HG03196 (cell line): ENCODE measurements around the gene TPRX1.
"Not testable (repeated sequence)": the region's sequence is repeated elsewhere in the genome, so short reads cannot be mapped to it uniquely, and the experiment has no call there.

ENCODE experiments used
- ATAC-seq: cut with Tn5 transposase; IDR thresholded peaks from one replicate; pipeline ENCODE4 v1.9.1; 2021; ENCODE audit not compliant: unreplicated experiment

Gene TPRX1

DNA sequence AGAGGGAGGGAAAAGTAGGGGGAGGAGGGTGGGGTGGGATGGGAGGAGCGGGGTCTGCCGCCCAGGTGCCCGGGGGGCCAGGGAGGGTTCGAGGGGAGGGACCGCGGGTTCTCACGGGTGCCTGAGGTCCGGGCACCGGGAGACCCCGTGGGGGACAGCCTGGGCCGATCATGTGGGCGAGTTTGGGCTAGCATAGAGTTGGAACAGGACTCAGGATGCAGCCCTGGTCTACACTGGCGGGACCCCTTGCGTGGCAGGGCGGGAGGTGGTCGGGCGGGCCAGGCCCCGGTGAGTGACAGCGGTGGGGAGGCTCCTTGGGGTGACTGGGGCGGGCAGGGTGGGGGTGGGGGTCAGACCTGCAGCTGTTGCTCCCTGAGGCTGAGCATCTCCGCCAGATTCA, 1.2 kb downstream of the TPRX1 start:
- ATAC-seq: not testable (repeated sequence)

DNA sequence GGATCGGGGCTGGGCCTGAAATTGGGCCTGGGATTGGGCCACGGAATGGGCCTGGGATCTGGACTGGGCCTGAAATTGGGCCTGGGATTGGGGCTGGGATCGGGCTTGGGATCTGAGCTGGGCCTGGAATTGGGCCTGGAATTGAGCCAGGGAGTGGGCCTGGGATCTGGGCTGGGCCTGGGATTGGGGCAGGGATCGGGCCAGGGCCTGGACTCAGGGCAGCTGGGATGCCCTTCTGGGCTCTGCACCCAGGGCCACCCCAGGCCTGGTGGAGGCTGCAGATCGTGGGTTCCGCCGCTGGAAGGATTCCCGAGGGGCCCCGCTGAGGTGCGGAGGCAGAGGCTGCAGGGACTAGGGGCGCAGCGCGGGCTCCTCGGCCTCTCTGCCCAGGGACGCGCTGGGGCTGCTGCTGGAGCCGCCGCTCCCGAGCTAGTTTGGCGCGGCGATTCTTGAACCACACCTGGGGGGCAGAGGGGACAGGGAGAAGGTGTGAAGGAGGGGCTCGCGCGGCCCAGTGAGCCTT, 1.8 kb downstream of the TPRX1 start:
- no peak for ATAC-seq

DNA sequence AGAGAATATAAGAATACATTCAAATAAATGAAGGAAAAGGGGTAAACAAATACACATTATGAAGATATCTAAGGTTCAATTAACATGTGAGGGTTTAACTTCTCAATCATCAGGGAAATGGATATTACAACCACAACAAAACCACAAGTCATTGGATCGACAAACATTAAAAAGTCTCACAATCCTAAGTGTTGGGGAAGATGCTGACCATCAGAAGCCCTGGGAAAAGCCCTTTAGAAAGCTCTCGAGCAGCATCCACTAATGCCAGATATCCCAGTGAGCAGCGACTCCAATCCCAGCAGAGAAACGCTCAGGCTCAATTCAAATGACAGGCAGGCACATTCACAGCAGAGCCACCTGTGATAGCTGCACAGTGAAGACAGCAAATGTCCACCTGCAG, 3.1 kb downstream of the TPRX1 start:
- no peak for ATAC-seq

DNA sequence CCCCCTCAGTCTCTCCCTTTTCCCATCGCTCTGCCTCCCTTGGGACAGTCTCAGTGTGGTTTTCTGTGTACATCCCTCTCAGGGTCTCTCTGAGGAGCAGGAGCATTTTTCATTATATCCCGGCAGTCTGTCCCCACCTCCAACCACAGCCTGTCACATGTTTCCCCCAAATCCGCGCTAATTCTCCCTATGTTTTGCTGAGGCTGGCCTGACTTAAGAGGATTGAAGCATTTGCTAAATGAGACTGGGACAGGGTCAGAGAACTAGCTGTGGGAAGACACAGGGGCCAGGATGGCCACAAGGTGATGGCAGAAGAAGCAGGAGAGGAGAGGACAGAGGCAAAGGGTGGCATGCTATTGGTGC, 5.5 kb downstream of the TPRX1 start:
- ATAC-seq: no peak

DNA sequence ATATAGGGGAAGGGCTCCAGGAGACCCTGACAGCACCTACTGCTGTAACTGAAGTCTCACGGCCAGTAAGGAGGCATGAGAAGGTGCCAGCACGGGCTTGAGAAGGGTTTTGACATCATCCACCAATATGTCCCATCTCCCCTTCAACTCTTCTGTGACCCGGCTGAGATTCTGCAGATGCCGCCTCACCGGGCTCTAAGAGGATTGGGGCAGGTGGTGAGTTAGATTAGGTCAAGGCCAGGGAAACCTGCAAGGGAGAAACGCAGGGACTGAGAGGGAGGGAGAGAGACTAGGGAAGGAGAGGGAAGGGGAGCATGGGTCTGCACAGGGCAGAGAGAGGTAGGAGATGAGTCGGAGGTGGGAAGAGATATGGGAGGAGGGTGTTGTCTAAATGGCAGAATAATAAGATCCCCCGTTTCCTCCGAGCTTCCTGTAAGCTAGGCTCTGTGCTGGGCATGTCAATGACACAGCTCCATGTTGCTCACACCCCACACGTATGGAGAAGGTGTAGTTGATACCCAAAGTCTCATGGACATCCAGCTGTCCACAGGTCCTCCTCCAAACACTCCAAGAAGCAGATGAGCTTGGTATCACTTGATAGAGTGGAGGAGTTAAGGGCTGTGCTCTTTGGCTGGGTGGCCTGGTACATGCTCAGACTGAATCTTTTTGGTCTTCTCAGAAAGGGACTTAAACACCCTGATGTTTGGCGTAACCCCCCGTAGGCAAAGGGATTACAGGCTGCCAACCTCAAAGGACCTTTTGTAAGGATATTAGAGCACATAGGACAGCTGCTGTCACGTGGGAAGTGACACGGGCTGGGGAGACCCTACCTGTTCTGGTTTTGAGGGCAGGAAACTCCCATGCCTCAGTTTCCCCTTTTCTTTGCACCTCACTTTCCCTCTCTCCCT, 6.1 kb downstream of the TPRX1 start:
- no peak for ATAC-seq

DNA sequence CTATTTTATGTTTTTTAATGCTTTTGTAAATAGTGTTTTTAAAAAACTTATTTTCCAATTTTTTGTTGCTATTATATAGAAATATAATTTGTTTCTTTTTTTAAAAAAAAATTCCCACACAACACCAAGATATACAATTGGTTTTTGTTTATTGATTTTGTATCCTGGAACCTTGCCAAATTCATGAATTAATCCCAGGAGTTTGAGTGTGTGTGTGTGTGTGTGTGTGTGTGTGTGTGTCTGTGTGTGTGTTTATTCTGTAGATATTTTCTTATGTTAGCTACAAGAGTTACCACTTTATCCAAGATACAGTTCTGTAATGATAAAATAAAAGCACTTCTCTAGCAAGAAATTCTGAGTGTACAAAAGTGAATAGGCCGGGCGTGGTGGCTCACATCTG, 7.6 kb downstream of the TPRX1 start:
- ATAC-seq: no peak

DNA sequence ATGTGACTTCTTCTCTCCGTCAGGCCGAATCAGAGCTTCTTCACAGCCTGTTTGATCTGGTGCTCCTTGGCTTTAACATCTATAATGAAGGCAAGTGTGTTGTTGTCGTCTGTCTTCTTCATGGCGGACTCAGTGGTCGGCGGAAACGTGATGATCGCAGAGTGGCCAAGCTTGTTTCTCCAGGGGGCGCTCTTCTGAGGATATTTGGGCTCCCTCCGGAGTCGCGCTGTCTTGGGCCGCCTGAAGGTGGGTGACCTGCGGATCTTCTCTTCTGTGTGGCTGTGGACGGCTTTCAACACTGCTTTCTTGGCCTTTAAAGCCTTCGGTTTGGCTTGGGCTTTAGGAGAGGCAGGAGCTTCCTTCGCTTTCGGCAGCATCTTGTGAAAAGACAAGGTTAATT, 9.8 kb downstream of the TPRX1 start:
- ATAC-seq: no peak

DNA sequence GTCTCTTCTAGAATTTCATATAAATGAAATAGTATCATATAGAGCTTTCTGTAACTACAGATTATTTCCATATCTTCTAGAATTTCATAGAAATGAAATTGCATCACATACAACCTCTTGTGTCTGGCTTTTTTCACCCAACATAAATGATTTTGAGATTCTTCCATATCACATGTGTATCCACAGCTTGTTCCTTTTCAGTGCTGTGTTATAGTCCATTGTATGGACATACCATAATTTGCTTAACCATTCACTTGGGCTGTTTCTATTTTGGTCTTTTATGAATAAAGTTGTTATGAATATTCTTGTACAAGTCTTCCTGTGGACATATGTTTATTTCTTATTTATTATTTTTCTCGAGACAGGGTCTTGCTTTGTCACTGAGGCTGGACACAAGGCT, 11.7 kb downstream of the TPRX1 start:
- ATAC-seq: no peak

DNA sequence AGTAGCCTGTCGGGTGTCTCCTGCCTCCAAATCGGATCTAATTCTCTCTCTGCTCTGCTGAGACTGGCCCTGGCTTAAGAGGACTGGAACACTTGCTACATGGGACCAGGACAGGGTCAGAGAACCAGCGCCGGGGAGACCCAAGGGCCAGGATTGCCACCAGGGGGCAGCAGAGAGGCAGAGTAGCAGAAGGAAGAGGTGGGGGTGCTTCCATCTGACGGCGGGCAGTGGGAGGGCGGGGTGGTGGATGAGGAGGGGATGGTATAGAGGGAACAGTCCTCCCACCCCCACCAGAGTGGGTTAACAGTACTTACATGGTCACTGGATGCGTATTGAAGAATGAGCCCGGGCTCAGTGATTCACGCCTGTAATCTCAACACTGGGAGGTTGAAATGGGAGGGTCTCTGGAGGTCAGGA, 13.9 kb downstream of the TPRX1 start:
- ATAC-seq: no peak

DNA sequence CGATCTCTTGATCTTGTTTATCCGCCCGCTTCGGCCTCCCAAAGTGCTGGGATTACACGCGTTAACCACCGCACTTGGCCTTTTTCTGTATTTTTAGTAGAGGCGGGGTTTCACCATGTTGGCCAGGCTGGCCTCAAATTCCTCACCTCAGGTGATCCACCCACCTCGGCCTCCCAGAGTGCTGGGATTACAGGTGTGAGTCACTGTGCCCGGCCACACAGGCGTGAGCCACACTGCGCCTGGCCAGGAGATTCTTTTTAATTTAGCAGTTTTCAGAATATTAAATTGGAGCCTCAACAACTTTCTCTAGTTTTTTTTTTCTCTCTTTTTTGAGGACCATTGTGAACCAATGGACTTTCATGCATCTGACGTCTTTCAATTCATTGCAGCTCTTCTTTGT, 14.5 kb downstream of the TPRX1 start:
- not testable (repeated sequence) for ATAC-seq

DNA sequence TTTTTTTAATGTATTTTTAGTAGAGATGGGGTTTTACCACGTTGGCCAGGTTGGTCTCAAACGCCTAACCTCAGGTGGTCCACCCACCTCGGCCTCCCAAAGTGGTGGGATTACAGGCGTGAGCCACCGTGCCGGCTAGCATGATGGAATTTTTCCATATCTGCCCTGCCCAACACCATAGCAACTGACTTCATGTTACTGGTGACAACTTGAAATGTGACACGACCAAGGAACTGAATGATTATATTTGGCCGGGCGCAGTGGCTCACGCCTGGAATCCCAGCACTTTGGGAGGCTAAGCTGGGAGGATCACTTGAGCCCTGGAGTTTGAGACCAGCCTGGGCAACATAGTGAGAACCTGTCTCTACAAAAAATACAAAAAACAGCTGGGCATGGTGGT, 17.0 kb downstream of the TPRX1 start:
- not testable (repeated sequence) for ATAC-seq

DNA sequence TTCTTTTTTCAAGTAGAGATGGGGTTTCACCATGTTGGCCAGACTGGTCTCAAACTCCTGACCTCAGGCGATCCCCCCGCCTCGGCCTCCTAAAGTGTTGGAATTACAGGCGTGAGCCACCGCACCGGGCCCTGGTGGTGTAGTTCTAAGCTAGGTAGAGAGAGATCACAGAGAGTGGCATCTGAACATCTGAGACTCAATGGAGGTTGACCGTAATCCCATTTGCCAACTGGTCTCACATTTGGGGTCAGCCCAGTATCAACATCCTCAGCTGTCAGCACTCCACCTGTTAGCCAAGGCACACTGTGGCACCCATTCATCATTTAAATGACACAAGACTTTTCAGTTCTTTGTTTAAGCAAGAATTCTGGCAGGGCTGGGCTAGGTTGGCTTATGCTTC, 17.8 kb downstream of the TPRX1 start:
- no peak for ATAC-seq

DNA sequence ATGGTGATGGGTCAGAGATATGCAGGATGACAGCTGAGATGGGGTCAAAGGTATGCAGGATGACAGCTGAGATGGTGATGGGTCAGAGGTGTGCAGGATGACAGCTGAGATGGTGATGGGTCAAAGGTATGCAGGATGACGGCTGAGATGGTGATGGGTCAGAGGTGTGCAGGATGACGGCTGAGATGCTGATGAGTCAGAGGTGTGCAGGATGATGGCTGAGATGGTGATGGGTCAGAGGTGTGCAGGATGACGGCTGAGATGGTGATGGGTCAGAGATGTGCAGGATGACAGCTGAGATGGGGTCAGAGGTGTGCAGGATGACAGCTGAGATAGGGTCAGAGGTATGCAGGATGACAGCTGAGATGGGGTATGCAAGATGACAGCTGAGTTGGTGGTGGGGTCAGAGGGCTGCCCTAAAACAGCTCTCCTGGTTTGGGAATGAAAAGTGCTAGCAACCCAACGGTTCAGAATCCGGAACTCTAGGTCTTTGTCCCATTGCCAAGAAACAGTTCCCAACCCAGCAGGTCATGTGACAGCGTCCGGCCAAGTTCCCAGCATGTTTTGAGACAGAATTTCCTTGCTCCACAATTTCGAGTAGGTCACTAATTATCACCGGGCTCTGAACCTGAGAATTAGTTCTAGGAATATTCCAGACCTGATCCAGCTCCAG, 22.6 kb downstream of the TPRX1 start:
- no peak for ATAC-seq

DNA sequence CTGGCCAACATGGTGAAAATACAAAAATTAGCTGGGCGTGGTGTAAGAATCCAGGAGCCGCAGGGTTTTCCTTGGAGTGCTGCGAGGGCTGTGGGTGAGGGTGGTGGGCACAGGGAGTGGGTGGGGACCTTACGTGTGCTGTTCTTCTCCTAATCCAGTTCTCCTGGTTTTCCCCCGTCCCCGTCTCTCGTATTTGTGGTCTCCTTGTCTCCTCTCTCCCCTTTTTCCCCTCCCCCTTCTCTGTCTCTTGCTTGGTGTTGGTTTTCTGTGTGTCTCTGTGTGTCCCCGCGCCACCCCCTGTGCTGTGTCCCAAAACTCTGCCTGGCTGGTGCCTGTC, 24.2 kb downstream of the TPRX1 start:
- ATAC-seq: no peak

DNA sequence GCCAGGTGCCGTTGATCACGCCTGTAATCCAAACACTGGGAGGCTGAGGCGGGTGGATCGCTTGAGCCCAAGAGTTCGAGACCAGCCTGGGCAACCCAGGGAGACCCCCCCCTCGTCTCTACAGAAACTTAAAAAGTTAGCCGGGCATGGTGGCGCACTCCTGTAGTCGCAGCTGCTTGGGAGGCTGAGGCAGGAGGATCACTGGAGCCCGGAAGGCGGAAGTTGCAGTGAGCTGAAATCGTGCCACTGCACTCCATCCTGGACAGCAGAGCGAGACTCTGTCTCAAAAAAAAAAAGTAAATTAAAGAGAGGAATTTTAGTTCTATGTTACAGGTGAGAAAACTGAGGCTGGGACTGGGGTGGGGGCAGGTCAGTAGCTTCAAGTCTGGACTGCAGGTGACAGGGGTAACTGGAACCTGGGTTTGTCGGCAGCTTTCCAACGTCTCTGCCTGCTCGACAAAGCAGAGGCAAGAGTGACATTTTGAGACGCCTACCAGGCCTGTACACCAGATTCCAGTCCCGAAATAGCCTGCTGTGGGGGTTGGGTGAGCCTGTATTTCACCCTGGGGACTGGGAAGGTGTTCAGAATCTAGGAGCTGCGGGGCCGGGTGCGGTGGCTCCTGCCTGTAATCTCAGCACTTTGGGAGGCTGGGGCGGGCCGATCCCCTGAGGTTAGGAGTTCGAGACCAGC, 24.7 kb downstream of the TPRX1 start:
- ATAC-seq: no peak

DNA sequence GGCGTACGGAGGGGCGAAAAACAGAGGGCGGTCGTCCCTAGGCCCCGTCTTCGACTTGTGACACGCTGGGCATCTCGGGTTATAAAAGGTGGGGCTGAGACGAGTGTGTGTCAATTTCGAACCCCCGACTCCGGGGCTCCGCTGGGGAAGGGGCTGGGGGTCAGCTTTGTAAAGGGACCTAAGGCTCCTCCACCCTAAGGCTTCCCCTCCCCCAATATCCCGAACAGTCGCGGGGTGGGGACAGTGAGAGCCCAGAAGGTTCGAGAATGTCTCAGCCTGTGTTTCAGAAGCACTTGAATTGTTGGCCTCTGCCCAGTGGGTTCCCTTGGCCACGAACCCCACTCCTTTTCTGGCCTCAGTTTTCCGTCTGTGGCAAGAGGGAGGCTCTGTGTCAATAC, 25.4 kb downstream of the TPRX1 start:
- ATAC-seq: no peak

DNA sequence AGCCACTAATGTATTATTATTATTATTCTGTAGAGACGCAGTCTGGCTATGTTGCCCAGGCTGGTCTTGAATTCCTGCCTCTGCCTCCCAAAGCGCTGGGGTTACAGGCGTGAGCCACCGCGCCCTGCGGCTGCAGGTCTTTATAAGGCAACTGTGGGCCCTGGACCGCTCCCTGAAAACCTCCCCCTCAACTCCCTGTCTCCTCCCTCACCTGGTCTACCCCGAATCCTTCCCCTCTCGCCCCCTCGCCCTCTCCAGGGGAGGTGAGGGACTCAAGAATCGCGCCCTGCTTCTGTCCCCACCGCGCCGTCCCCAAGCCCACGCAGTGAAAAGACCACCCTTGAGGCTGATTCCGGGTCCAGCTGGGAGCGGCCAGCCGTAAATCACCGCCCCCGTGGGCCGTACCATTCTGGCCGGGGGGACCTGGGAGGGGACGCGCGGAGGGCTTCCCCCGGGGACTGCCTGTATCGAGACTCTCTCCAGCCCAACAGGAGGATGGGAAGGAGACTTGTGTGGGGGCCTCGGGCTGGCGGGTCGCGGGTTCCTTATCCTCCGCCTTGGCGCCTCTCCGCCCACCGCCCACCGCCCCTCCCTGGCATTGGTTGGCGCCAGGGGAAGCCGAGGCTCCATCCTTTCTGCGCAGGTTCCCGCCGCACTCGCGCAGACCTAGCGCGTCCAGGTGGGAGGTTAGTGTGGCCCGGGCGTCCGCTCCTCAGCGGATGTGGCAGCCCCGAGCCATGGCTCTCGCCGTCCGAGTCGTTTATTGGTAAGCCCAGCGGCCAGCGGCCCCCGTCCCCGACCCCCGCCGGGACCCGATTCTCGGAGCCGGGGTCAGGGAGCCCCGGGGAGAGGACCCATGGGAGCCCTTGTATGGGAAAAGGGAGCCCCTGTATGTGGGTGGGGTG, 26.1 kb downstream of the TPRX1 start, which contains the start of gene SELENOW:
TSS of gene SELENOW (plus strand) at position 655 of the 905 bp plus-strand sequence. CDS start at position 738, 83 bp downstream.
- peak; percentile 78 for ATAC-seq

DNA sequence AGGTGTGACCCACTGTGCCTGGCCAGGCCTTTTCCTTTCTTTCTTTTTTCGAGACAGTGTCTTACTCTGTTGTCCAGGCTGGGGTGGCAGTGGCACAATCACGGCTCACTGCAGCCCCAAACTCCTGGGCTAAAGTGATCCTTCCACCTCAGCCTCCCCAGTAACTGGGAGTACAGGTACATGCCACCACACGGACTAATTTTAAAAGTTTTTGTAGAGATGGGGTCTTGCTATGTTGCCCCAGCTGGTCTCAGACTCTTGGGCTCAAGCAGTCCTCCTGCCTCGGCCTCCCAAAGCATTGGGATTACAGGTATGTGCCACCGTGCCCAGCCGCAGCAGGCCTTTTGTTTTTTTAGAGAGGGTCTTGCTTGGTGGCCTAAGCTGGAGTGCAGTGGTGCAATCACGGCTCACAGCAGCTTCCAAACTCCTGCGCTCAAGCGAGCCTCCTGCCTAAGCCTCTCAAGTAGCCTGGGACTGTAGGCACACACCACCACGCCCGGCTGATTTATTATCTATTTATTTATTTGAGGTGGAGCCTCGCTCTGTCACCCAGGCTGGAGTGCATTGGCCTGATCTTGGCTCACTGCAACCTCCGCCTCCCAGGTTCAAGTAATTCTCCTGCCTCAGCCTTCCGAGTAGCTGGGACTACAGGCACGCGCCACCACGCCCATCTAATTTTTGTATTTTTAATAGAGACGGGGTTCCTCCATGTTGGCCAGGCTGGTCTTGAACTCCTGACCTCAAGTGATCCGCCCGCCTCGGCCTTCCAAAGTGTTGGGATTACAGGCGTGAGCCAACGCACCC, 26.9 kb downstream of the TPRX1 start:
- not testable (repeated sequence) for ATAC-seq

DNA sequence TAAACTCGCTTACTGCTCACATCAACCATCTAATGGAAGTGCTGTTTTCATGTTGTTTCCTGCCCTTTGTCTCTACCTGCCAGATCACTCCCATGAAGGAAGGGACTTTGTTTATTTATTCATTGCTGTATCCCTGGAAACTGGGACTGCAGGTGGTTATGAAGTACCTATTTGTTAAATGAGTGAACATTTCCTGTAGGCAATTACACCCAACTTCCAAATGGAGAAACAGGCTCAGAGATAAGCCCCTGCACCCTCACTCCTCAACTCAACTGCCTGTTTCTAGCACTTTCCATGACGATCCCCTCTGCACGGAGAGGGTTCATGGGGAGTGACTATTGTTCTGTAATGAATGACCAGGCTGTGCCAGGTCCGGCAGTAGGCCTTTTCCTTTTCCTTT, 27.8 kb downstream of the TPRX1 start:
- no peak for ATAC-seq

DNA sequence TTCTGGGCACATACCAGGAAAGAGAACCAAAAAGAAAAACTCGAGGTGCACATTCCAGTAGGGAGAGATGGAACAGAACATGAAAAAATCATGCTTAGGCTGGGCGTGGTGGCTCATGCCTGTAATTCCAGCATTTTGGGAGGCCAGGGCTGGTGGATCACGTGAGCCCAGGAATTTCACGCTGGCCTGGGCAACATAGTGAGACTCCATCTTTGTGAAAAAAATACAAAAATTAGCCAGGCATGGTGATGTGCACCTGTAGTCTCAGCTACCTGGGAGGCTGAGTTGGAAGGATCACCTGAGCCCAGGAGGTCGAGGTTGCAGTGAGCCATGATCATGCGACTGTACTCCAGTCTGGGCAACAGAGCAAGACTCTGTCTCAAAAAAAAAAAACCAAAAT, 33.1 kb downstream of the TPRX1 start:
- not testable (repeated sequence) for ATAC-seq
